CD14-positive monocyte (primary cell): Measurements from ENCODE around the gene GAB1. TPM values are rescaled to one million over a fixed set of nuclear protein-coding genes. Genes with fewer than 3 reads are reported as not detected.
A peak's percentile ranks its signal among the peaks of the same experiment; 100 is the strongest.

Experiments used
- DNase-seq, 3 donors: peaks; one replicate each; pipeline ENCODE4 v3.0.0-alpha.2; 2011 to 2022
- H2AFZ ChIP-seq: 2 replicates; pipeline ENCODE4 v1.6.0; 2012; ENCODE audit warnings: mild to moderate bottlenecking, low read depth, low read length, inconsistent platforms; ENCODE audit not compliant: insufficient read depth, poor library complexity, severe bottlenecking
- H3K27ac ChIP-seq, 2 donors: 1 replicate in 1 of 2; 2 replicates in 1 of 2; pipeline ENCODE4 v1.5.1; 2012 to 2013; ENCODE audit warnings: low read length in 2 of 2, control low read depth in 1 of 2, inconsistent platforms in 1 of 2, low read depth in 1 of 2, mild to moderate bottlenecking in 1 of 2
- H3K27me3 ChIP-seq, 2 donors: one replicate each; pipeline versions ENCODE4 v1.6.0 to v1.6.1; 2011 to 2013; ENCODE audit warnings: low read length in 2 of 2; ENCODE audit not compliant: control insufficient read depth in 2 of 2, insufficient read depth in 2 of 2
- H3K36me3 ChIP-seq, 2 donors: replicated peaks in 1 of 2; 1 replicate in 1 of 2; 2 replicates in 1 of 2; pipeline versions ENCODE4 v1.5.1 to v1.6.1; 2012 to 2013; ENCODE audit warnings: low read length in 2 of 2, control low read depth in 1 of 2, inconsistent platforms in 1 of 2, mild to moderate bottlenecking in 1 of 2; ENCODE audit not compliant: insufficient read depth in 2 of 2, control insufficient read depth in 1 of 2
- H3K4me1 ChIP-seq, 2 donors: 1 replicate in 1 of 2; 2 replicates in 1 of 2; pipeline versions ENCODE4 v1.5.1 to v1.6.1; 2012 to 2013; ENCODE audit warnings: low read length in 2 of 2, control low read depth in 1 of 2, inconsistent platforms in 1 of 2, mild to moderate bottlenecking in 1 of 2, moderate library complexity in 1 of 2; ENCODE audit not compliant: insufficient read depth in 2 of 2, control insufficient read depth in 1 of 2
- H3K4me2 ChIP-seq: replicated peaks from 2 replicates; pipeline ENCODE3; 2012; ENCODE audit warnings: low read length, moderate library complexity, mild to moderate bottlenecking; ENCODE audit not compliant: poor library complexity, severe bottlenecking; ENCODE audit errors: extremely low read depth
- H3K4me3 ChIP-seq, 3 experiments: fragments of 200-600 bp in 1 of 3; sonication (generic) in 1 of 3; replicated peaks in 1 of 3; 1 replicate in 2 of 3; 2 replicates in 1 of 3; pipeline ENCODE4 v1.5.1; 2011 to 2013; ENCODE audit warnings: low read length in 3 of 3, mild to moderate bottlenecking in 3 of 3, control low read depth in 2 of 3, low read depth in 2 of 3, inconsistent platforms in 1 of 3, moderate library complexity in 1 of 3
- H3K79me2 ChIP-seq: 2 replicates; pipeline ENCODE4 v1.6.0; 2012; ENCODE audit warnings: mild to moderate bottlenecking, control low read depth, inconsistent platforms, low read length, moderate library complexity; ENCODE audit not compliant: insufficient read depth
- H3K9ac ChIP-seq: 2 replicates; pipeline ENCODE4 v1.6.0; 2017; ENCODE audit warnings: low read length, mild to moderate bottlenecking; ENCODE audit not compliant: insufficient read depth, poor library complexity, severe bottlenecking
- H3K9me3 ChIP-seq, 2 donors: replicated peaks in 1 of 2; 1 replicate in 1 of 2; 2 replicates in 1 of 2; pipeline versions ENCODE4 v1.5.1 to v1.6.1; 2012 to 2013; ENCODE audit warnings: low read length in 2 of 2, control low read depth in 1 of 2; ENCODE audit not compliant: control insufficient read depth in 1 of 2, insufficient read depth in 1 of 2
- H4K20me1 ChIP-seq: 2 replicates; pipeline ENCODE4 v1.6.0; 2012; ENCODE audit warnings: mild to moderate bottlenecking, low read length, control low read depth, moderate library complexity; ENCODE audit not compliant: insufficient read depth
- H3K27ac Mint-ChIP-seq, 7 donors: one replicate each; pipeline ENCODE4 v1.8.0; 2020; ENCODE audit warnings: mild to moderate bottlenecking in 7 of 7, mixed read lengths in 7 of 7, moderate library complexity in 6 of 7, inconsistent platforms in 2 of 7
- H3K27me3 Mint-ChIP-seq, 3 donors: one replicate each; pipeline ENCODE4 v1.8.0; 2021 to 2022; ENCODE audit warnings: low read depth in 3 of 3, mild to moderate bottlenecking in 3 of 3, mixed read lengths in 3 of 3, moderate library complexity in 3 of 3, inconsistent platforms in 1 of 3
- H3K36me3 Mint-ChIP-seq, 2 donors: one replicate each; pipeline ENCODE4 v1.8.0; 2020; ENCODE audit warnings: mixed read lengths in 2 of 2, inconsistent platforms in 1 of 2, mild to moderate bottlenecking in 1 of 2
- H3K4me1 Mint-ChIP-seq: one replicate; pipeline ENCODE4 v1.8.0; 2020; ENCODE audit warnings: mild to moderate bottlenecking, mixed read lengths
- H3K4me3 Mint-ChIP-seq, 2 donors: one replicate each; pipeline ENCODE4 v1.8.0; 2020; ENCODE audit warnings: mild to moderate bottlenecking in 2 of 2, mixed read lengths in 2 of 2, moderate library complexity in 1 of 2
- H3K9me3 Mint-ChIP-seq, 7 donors: one replicate each; pipeline ENCODE4 v1.8.0; 2020 to 2022; ENCODE audit warnings: mixed read lengths in 7 of 7, mild to moderate bottlenecking in 6 of 7, moderate library complexity in 6 of 7, inconsistent platforms in 2 of 7
- CTCF ChIP-seq: fragments of 200-600 bp; IDR thresholded peaks from one replicate; pipeline ENCODE4 v1.8.0; 2022; ENCODE audit warnings: antibody characterized with exemption, mild to moderate bottlenecking
- WGBS: methylation state at CpG from one replicate; pipeline ENCODE4 v1.1.5; 2013; ENCODE audit warnings: missing lambda C conversion rate; ENCODE audit not compliant: insufficient coverage; 5-methylcytosine and 5-hydroxymethylcytosine counted together
- intact Hi-C, 2 donors: fragments of 100-400 bp; cut with micrococcal nuclease; formaldehyde crosslinking; loops; one replicate each; pipeline versions ENCODE4 v1.15.0 to v1.15.1; 2023
- polyA plus RNA-seq, 3 donors: library from polyadenylated mRNA; depleted of rRNA in 1 of 3; unstranded in 2 of 3; stranded (reverse) in 1 of 3; fragments of 300-500 nt in 2 of 3; fragments of >200 nt in 1 of 3; fragmentation: Illumina TruSeq in 2 of 3; gene quantifications; 1 replicate in 2 of 3; 2 replicates in 1 of 3; pipeline ENCODE4 v1.2.3, GENCODE V29; 2012 to 2021

Gene GAB1
- polyA plus RNA-seq, 3 donors = 0.55 to 7.3 (median 0.69) TPM

GRCh38 chr4:143358419-143358818 is 21.7 kb downstream of the GAB1 start:
- no peak for DNase-seq
- no peak overlapping the region for H2AFZ ChIP-seq
- Mint-ChIP-seq H3K27ac (peak overlapping the region; percentile 73 to 91 (median 84)), H3K27me3 (peaks cover 0 to 1% (median 0%) of the 10 kb centered on the region in 3 donors), H3K36me3 (peaks cover 5 to 7% of the 10 kb centered on the region in 2 donors), H3K4me3 (no peak overlapping the region), H3K9me3 (no peaks in the 10 kb centered on the region), H3K4me1 (peaks cover 40% of the 10 kb centered on the region)
- no peak overlapping the region for H3K9ac ChIP-seq
- H3K27ac ChIP-seq = peak overlapping the region in 1 of 2 donors; percentile 74
- intact Hi-C loops = no loop called here
- peaks cover 45% of the 10 kb centered on the region for H3K79me2 ChIP-seq
- no peak for TF ChIP-seq CTCF
- no CpG with 5 or more reads among the region's 3 CpGs for WGBS
- peak overlapping the region in 1 of 3 experiments; percentile 49 for H3K4me3 ChIP-seq
- H3K27me3 ChIP-seq = no peaks in the 10 kb centered on the region
- H3K4me2 ChIP-seq = peak overlapping the region; percentile 65
- no peaks in the 10 kb centered on the region for H3K36me3 ChIP-seq
- H3K9me3 ChIP-seq = no peaks in the 10 kb centered on the region
- peaks cover 36% of the 10 kb centered on the region for H4K20me1 ChIP-seq
- H3K4me1 ChIP-seq = peaks cover 13 to 24% of the 10 kb centered on the region in 2 donors

- Histone ChIP-seq H3K4me1 (peaks cover 13 to 24% of the 10 kb centered on the region in 2 donors), H3K9ac (no peak overlapping the region), H3K36me3 (no peaks in the 10 kb centered on the region), H4K20me1 (peaks cover 33% of the 10 kb centered on the region), H3K27me3 (no peaks in the 10 kb centered on the region), H3K27ac (peak overlapping the region; percentile 8 to 74), H3K79me2 (peaks cover 51% of the 10 kb centered on the region), H3K9me3 (no peaks in the 10 kb centered on the region), H3K4me3 (peak overlapping the region in 2 of 3 experiments; percentile 30 to 49), H2AFZ (no peak overlapping the region), H3K4me2 (peak overlapping the region; percentile 65)
- Mint-ChIP-seq H3K36me3 (peaks cover 5 to 7% of the 10 kb centered on the region in 2 donors), H3K4me3 (peak overlapping the region; percentile 60 to 66), H3K9me3 (no peaks in the 10 kb centered on the region), H3K27me3 (peaks cover 0 to 2% (median 0%) of the 10 kb centered on the region in 3 donors), H3K4me1 (peaks cover 37% of the 10 kb centered on the region), H3K27ac (peak overlapping the region; percentile 73 to 91 (median 86))
- intact Hi-C loops = no loop called here
- no peak for TF ChIP-seq CTCF
- DNase-seq = peak; percentile 60 to 73 (median 70)
- 0% methylated on average over 2 of the region's 6 CpGs for WGBS
These were observed 22.4 kb downstream of the GAB1 start for GRCh38 chr4:143358923-143359643.
